K562 (cell line): ENCODE data around the gene TECPR2. TPM values are rescaled to one million over a fixed set of nuclear protein-coding genes. Genes with fewer than 3 reads are reported as not detected.
A peak's percentile ranks its signal among the peaks of the same experiment; 100 is the strongest.

ENCODE experiments used
- ELK3 ChIP-seq: fragments of 450-650 bp; formaldehyde crosslinking; IDR thresholded peaks from 2 replicates; pipeline ENCODE4 v1.4.0; 2020; ENCODE audit warnings: mild to moderate bottlenecking
- FOXJ3 ChIP-seq: sonication (generic); formaldehyde crosslinking; IDR thresholded peaks from 2 replicates; pipeline ENCODE4 v1.4.0; 2020; ENCODE audit warnings: mild to moderate bottlenecking, missing genetic modification reagents
- GMEB1 ChIP-seq: fragments of 250-450 bp; sonication (Bioruptor Pico); IDR thresholded peaks from 2 replicates; pipeline ENCODE4 v1.4.0; 2020; ENCODE audit warnings: mild to moderate bottlenecking
- GTF2E2 ChIP-seq: fragments of 200-800 bp; sonication (Bioruptor generic); IDR thresholded peaks from 2 replicates; pipeline ENCODE4 v1.6.1; 2016; ENCODE audit warnings: missing genetic modification characterization, missing compliant biosample characterization
- ILF3 ChIP-seq: fragments of 450-650 bp; IDR thresholded peaks from 2 replicates; pipeline ENCODE4 v1.6.1; 2018; ENCODE audit warnings: antibody characterized with exemption, mild to moderate bottlenecking, moderate library complexity, borderline replicate concordance
- LEF1 ChIP-seq: fragments of 450-650 bp; IDR thresholded peaks from 2 replicates; pipeline ENCODE4 v1.6.1; 2016; ENCODE audit warnings: mild to moderate bottlenecking
- MAZ ChIP-seq, 2 experiments: fragments of 450-650 bp in 1 of 2; sonication (generic) in 1 of 2; formaldehyde crosslinking; IDR thresholded peaks in 1 of 2; conservative IDR thresholded peaks in 1 of 2; 2 replicates each; pipeline versions ENCODE4 v1.4.0 to v1.5.0; 2020; ENCODE audit warnings: mild to moderate bottlenecking in 1 of 2, missing genetic modification reagents in 1 of 2
- NCOA6 ChIP-seq: fragments of 450-650 bp; IDR thresholded peaks from 2 replicates; pipeline ENCODE4 v1.6.1; 2017; ENCODE audit warnings: mild to moderate bottlenecking
- PHB ChIP-seq: fragments of 250-450 bp; sonication (Bioruptor Pico); IDR thresholded peaks from 2 replicates; pipeline ENCODE4 v1.5.0; 2021
- POLR2A ChIP-seq: fragments of 450-650 bp; conservative IDR thresholded peaks from 2 replicates; pipeline ENCODE4 v1.6.1; 2016
- PRDM10 ChIP-seq: fragments of 450-650 bp; IDR thresholded peaks from 2 replicates; pipeline ENCODE4 v1.6.1; 2018; ENCODE audit not compliant: partially characterized antibody
- SMAD1 ChIP-seq: fragments of 150-350 bp; IDR thresholded peaks from 2 replicates; pipeline ENCODE4 v1.6.1; 2014; ENCODE audit warnings: low read length, low read depth; ENCODE audit not compliant: partially characterized antibody
- SMAD2 ChIP-seq: fragments of 150-350 bp; IDR thresholded peaks from 2 replicates; pipeline ENCODE4 v1.6.1; 2014; ENCODE audit warnings: low read depth, mild to moderate bottlenecking, low read length
- STAT5B ChIP-seq: fragments of 250-450 bp; sonication (Bioruptor Pico); IDR thresholded peaks from 2 replicates; pipeline ENCODE4 v1.8.0; 2021; ENCODE audit warnings: mild to moderate bottlenecking, inconsistent platforms
- TBP ChIP-seq: optimal IDR thresholded peaks from 2 replicates; pipeline ENCODE3; 2011; ENCODE audit warnings: low read depth, low read length, improper control_type of control experiment
- ZBTB2 ChIP-seq: fragments of 450-650 bp; IDR thresholded peaks from 2 replicates; pipeline ENCODE4 v1.6.1; 2016; ENCODE audit warnings: antibody characterized with exemption
- ZNF263 ChIP-seq: sonication (generic); formaldehyde crosslinking; IDR thresholded peaks from 2 replicates; pipeline ENCODE4 v1.8.0; 2022; ENCODE audit warnings: mild to moderate bottlenecking, missing genetic modification reagents, borderline replicate concordance
- ZNF324 ChIP-seq: fragments of 250-450 bp; sonication (Bioruptor Pico); IDR thresholded peaks from 2 replicates; pipeline ENCODE4 v1.4.0; 2020; ENCODE audit warnings: mild to moderate bottlenecking
- ZNF347 ChIP-seq: fragments of 450-650 bp; formaldehyde crosslinking; IDR thresholded peaks from 2 replicates; pipeline ENCODE4 v1.4.0; 2020; ENCODE audit warnings: low read depth, mild to moderate bottlenecking, moderate library complexity
- ZNF76 ChIP-seq: fragments of 250-450 bp; sonication (Bioruptor Pico); IDR thresholded peaks from 2 replicates; pipeline ENCODE4 v1.4.0; 2020; ENCODE audit warnings: mild to moderate bottlenecking, moderate library complexity, borderline replicate concordance
- polyA plus RNA-seq, 8 experiments: library from polyadenylated mRNA; depleted of rRNA in 4 of 8; stranded (reverse) in 5 of 8; unstranded in 3 of 8; fragments of >200 nt; fragmentation: Nextera tagmentation in 2 of 8; fragmentation: Illumina TruSeq in 1 of 8; extraction: Ambion mirVana in 2 of 8; extraction: Trizol in 1 of 8; gene quantifications; 2 replicates each; pipeline versions ENCODE4 v1.2.1 to v1.2.3, GENCODE V29; 2011 to 2014; ENCODE audit warnings: inconsistent platforms in 1 of 8, missing spikeins in 1 of 8
- total RNA-seq, 7 experiments: library from RNA; depleted of rRNA in 6 of 7; stranded (reverse); fragments of >200 nt in 6 of 7; fragmentation: Illumina TruSeq in 2 of 7; extraction: Trizol in 2 of 7; gene quantifications; 2 replicates each; pipeline versions ENCODE4 v1.2.1 to v1.2.3, GENCODE V29; 2011 to 2021; ENCODE audit warnings: low replicate concordance in 1 of 7

TECPR2 gene
- total and polyA plus RNA-seq, 9 of the 15 experiments (the other 6 are each of a cell fraction or from before 2014, with no cell fraction given) = 0.04 to 3.0 (median 0.83) TPM

GRCh38 chr14:102510616-102511520 lies 148.1 kb downstream of the TECPR2 start (continued):
- TF ChIP-seq ZBTB2 = peak; percentile 50; the same call in 1 of the 2 replicates
- TF ChIP-seq ILF3 = no peak
- no peak for TF ChIP-seq ZNF324
- no peak for TF ChIP-seq NCOA6
- TF ChIP-seq GTF2E2 (tag) = no peak
- TF ChIP-seq POLR2A = 0 out of 2 replicates have a peak, but pooled peaks have one; percentile 23
- no peak for TF ChIP-seq GMEB1 (CRISPR knock-in tag)
- no peak for TF ChIP-seq SMAD2
- TF ChIP-seq ELK3 (CRISPR knock-in tag) = no peak
- no peak for TF ChIP-seq MAZ (CRISPR knock-in tag; conservative IDR thresholded peaks at IDR 0.05 in 1 of 2, IDR thresholded peaks at IDR 0.05 in 1 of 2)
- peak; percentile 56 for TF ChIP-seq PRDM10
- TF ChIP-seq LEF1 = no peak
- no peak for TF ChIP-seq ZNF347
- no peak for TF ChIP-seq FOXJ3 (CRISPR knock-in tag)
- TF ChIP-seq PHB = no peak
- no peak for TF ChIP-seq SMAD1
- peak; percentile 17 for TF ChIP-seq TBP
- TF ChIP-seq ZNF76 (CRISPR knock-in tag) = no peak
- TF ChIP-seq STAT5B = no peak
- TF ChIP-seq ZNF263 = no peak
